Upper lobe of right lung (tissue), 1 donor: ENCODE data around the gene MGA. TPM values are rescaled to one million over a fixed set of nuclear protein-coding genes. Genes with fewer than 3 reads are reported as not detected.
A peak's percentile ranks its signal among the peaks of the same experiment; 100 is the strongest.

Source experiments
- ATAC-seq: fragments of 200-7000 bp; cut with Tn5 transposase; one replicate; pipeline ENCODE4 v1.9.1; 2020; ENCODE audit warnings: mild to moderate bottlenecking, moderate library complexity
- DNase-seq: peaks from one replicate; pipeline ENCODE4 v3.0.0-alpha.2; 2020
- H3K27ac ChIP-seq: fragments of 200-600 bp; one replicate; pipeline ENCODE4 v1.8.0; 2022
- H3K27me3 ChIP-seq: fragments of 200-600 bp; one replicate; pipeline ENCODE4 v1.8.0; 2022; ENCODE audit warnings: mild to moderate bottlenecking
- H3K36me3 ChIP-seq: fragments of 200-600 bp; one replicate; pipeline ENCODE4 v1.8.0; 2022
- H3K4me1 ChIP-seq: fragments of 200-600 bp; one replicate; pipeline ENCODE4 v1.8.0; 2022
- H3K4me3 ChIP-seq: fragments of 200-600 bp; one replicate; pipeline ENCODE4 v1.8.0; 2022; ENCODE audit warnings: mild to moderate bottlenecking
- H3K9me3 ChIP-seq: fragments of 200-600 bp; one replicate; pipeline ENCODE4 v1.8.0; 2022
- intact Hi-C: fragments of 100-400 bp; cut with DNase I; formaldehyde crosslinking; loops from one replicate; pipeline ENCODE4 v1.11.0; 2022
- total RNA-seq: library from RNA; stranded (reverse); fragmentation: NEBNext Ultra II Directional; extraction: Animal tissue kit (Norgen Biotek cat#: 25700); gene quantifications from one replicate; pipeline ENCODE4 v1.2.1, GENCODE V29; 2021
- TF ChIP-seq, protein P1 (sequence below): fragments of 200-600 bp; IDR thresholded peaks from one replicate; pipeline ENCODE4 v1.8.0; 2022; ENCODE audit warnings: antibody characterized with exemption
- donor health status: DM: no; HTN: yes; CAD: no; lungs with severe emphysema.

The MGA gene
- total RNA-seq, 1 donor from 2014 or later, result 39.2 TPM

DNA sequence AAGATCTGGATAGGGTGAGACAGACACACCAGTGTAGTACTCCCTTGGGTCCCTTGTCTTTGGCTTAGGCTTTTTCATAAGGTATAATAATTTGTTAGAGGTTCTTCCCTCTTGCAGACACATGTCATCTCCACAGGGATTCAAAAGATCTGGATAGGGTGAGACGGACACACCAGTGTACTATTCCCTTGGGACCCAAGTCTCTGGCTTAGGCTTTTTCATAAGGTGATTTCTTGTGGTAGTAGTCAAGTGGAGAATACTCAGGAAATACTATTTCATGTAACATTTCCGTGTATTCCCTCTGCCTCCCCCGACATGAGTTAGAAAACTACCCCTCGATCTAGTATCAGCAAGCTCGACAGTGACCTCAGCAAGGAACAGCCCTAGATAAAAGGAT lies 113.1 kb downstream of the MGA start:
- TF ChIP-seq, protein P1, sequence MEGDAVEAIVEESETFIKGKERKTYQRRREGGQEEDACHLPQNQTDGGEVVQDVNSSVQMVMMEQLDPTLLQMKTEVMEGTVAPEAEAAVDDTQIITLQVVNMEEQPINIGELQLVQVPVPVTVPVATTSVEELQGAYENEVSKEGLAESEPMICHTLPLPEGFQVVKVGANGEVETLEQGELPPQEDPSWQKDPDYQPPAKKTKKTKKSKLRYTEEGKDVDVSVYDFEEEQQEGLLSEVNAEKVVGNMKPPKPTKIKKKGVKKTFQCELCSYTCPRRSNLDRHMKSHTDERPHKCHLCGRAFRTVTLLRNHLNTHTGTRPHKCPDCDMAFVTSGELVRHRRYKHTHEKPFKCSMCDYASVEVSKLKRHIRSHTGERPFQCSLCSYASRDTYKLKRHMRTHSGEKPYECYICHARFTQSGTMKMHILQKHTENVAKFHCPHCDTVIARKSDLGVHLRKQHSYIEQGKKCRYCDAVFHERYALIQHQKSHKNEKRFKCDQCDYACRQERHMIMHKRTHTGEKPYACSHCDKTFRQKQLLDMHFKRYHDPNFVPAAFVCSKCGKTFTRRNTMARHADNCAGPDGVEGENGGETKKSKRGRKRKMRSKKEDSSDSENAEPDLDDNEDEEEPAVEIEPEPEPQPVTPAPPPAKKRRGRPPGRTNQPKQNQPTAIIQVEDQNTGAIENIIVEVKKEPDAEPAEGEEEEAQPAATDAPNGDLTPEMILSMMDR, result no peak
- Histone ChIP-seq H3K4me3 (peak overlapping the region; percentile 64), H3K36me3 (peaks cover 5% of the 10 kb centered on the region), H3K9me3 (no peaks in the 10 kb centered on the region), H3K27ac (peak overlapping the region; percentile 75), H3K4me1 (peaks cover 32% of the 10 kb centered on the region), H3K27me3 (no peaks in the 10 kb centered on the region)
- no peak for ATAC-seq
- DNase-seq, result no peak
- intact Hi-C loops, result loop anchor here (5.0 kb wide), 1 partner anchor 39 kb away; no protein-coding TSS in a partner anchor

DNA sequence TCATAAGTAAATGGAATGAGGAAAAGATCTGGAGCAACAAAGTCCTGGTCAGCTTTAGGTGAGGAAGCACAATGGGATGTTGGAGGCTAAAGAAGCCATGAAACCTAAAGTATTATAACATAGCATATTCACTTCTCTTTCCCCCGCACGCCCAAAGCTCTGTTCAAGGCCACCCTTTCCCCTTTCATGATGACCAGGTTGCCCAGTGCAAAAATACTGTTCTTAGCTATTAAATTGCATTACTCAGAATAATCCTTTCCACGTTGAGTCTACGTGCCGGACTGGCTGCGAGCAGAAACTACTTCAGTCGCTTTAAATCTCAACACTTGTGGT lies 113.5 kb downstream of the MGA start:
- intact Hi-C loops, result loop anchor here (5.0 kb wide), 1 partner anchor 39 kb away; no protein-coding TSS in a partner anchor
- Histone ChIP-seq H3K4me3 (peak overlapping the region; percentile 64), H3K27me3 (no peaks in the 10 kb centered on the region), H3K9me3 (no peaks in the 10 kb centered on the region), H3K36me3 (peaks cover 5% of the 10 kb centered on the region), H3K27ac (peak overlapping the region; percentile 75), H3K4me1 (peaks cover 32% of the 10 kb centered on the region)
- TF ChIP-seq, protein P1, result no peak
- ATAC-seq, result no peak
- no peak for DNase-seq

DNA sequence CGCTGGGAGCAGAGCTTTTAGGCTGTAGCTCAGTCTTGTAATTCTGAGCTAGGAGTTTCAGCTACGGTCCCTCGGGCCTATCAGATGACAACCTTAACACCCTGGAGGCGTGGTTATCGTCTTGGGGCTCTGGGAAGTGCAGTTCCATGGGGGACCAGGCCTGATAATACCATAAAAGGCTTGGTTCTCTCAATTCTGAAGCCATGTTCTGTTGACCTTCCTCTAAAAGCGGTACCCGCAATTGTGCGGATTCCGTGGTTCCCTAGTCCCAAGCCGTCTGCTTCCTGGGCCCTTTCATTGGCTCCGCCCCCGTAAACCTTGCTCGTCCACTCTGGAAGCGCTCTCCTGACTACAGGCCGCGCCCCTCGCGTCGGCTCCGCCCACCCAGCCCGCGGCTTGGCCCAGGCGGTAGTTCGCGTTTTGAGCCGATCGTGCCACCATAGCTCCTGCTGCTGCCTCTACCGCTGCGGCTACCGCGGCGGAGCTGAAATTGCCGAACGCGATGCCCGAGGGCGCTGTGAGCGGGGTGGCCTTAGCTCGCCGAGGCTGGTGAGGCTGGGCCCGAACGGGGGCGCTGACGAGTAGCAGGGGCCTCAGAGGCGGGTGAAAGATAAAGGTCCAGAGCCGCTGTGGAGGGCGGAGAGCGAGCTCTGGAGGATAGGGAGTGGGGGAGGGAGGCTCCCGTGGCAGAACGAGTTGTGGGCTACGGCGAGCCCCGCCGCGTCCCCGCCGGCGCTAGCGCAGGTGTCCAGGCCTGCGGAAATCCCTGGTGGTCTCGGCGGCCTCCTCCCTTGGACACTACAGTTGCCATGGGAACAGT lies 114.1 kb downstream of the MGA start, which contains the start of gene MAPKBP1:
TSS of gene MAPKBP1 (plus strand) at position 423 of the 820 bp plus-strand sequence. CDS start 792 bp downstream, outside the sequence.
- no peaks in the 10 kb centered on the region for H3K27me3 ChIP-seq
- H3K4me1 ChIP-seq, result peaks cover 32% of the 10 kb centered on the region
- peak within 1 kb of the TSS; percentile 64 for H3K4me3 ChIP-seq
- TF ChIP-seq, protein P1, result peak; percentile 64
- intact Hi-C loops, result loop anchor here (5.0 kb wide), 1 partner anchor 38 kb away; no protein-coding TSS in a partner anchor
- ATAC-seq (peak; percentile 98), DNase-seq (peak; percentile 99)
- no peaks in the 10 kb centered on the region for H3K9me3 ChIP-seq
- H3K36me3 ChIP-seq, result peaks cover 5% of the 10 kb centered on the region
- peak within 1 kb of the TSS; percentile 75 for H3K27ac ChIP-seq

DNA sequence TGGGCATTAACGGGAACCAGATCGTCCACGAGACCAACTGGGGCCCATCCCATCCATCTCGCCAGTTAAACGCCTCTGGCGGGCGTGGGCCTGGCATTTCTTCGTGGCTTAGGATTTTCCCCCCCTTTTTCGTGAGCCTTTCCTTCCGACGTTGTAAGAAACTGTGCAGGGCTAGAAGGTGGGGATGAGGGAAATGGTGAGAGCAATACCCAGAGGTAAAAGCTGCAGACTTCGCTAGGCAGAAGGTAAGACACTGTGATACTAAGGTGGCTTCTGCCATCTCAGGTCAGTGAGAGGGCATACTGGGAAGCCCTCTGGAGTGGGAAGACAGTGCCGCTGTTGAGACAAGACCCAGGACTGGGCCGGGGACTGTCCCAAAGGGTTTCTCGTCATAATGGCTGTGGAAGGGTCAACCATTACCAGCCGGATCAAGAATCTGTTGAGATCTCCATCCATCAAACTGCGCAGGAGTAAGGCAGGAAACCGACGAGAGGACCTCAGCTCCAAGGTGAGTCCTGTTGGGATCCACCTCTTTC lies 114.7 kb downstream of the MGA start:
- no peaks in the 10 kb centered on the region for H3K27me3 ChIP-seq
- no peaks in the 10 kb centered on the region for H3K9me3 ChIP-seq
- intact Hi-C loops, result loop anchor here (5.0 kb wide), 1 partner anchor 37 kb away; no protein-coding TSS in a partner anchor
- DNase-seq (no peak), ATAC-seq (peak; percentile 24)
- H3K27ac ChIP-seq, result peak overlapping the region; percentile 75
- peaks cover 36% of the 10 kb centered on the region for H3K4me1 ChIP-seq
- peaks cover 3% of the 10 kb centered on the region for H3K36me3 ChIP-seq
- H3K4me3 ChIP-seq, result peak overlapping the region; percentile 64
- TF ChIP-seq, protein P1, result no peak

DNA sequence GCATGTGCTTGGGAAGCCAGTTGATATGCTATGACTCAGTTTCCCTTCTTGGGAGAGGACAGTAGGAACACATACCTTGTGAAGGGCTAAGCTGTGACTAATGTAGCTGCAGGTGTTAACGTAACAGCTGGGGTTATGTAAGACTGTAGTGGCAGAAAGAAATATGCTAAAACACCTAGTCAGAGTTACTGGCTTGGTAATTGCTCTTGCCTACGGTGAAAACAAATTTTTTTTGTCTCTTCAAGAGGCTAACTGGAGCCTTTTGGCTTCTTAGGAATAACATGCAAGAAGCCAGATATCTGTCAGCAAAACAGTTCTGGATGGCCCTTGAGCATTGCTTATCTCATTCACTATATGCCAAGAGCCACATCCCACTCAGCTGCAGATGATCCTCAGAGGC lies 115.4 kb downstream of the MGA start:
- H3K4me3 ChIP-seq, result peak overlapping the region; percentile 64
- intact Hi-C loops, result no loop called here
- no peak for DNase-seq
- H3K36me3 ChIP-seq, result no peaks in the 10 kb centered on the region
- peaks cover 41% of the 10 kb centered on the region for H3K4me1 ChIP-seq
- no peaks in the 10 kb centered on the region for H3K9me3 ChIP-seq
- TF ChIP-seq, protein P1, result no peak
- no peaks in the 10 kb centered on the region for H3K27me3 ChIP-seq
- no peak for ATAC-seq
- no peak overlapping the region for H3K27ac ChIP-seq
